ENCODE data around the gene ELN.

DNA sequence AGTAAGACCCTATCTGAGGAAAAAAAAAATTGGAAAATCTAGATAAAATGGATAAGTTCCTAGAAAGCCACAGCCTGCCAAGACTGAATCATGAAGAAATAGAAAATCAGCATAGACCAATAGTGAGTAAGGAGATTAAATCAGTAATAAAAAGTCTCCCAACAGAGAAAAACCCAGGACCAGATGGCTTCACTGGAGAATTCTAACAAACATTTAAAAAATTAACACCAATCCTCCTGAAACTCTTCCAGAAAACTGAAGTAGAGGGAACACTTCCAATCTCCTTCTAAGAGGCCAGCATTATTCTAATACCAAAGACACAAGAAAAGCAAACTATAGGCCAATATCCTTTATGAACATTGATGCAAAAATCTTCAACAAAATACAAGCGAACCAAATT, 46.8 kb downstream of the ELN start:
- TF ChIP-seq, protein P1, sequence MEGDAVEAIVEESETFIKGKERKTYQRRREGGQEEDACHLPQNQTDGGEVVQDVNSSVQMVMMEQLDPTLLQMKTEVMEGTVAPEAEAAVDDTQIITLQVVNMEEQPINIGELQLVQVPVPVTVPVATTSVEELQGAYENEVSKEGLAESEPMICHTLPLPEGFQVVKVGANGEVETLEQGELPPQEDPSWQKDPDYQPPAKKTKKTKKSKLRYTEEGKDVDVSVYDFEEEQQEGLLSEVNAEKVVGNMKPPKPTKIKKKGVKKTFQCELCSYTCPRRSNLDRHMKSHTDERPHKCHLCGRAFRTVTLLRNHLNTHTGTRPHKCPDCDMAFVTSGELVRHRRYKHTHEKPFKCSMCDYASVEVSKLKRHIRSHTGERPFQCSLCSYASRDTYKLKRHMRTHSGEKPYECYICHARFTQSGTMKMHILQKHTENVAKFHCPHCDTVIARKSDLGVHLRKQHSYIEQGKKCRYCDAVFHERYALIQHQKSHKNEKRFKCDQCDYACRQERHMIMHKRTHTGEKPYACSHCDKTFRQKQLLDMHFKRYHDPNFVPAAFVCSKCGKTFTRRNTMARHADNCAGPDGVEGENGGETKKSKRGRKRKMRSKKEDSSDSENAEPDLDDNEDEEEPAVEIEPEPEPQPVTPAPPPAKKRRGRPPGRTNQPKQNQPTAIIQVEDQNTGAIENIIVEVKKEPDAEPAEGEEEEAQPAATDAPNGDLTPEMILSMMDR (IDR thresholded peaks at IDR 0.05): no peak
- TF ChIP-seq POLR2AphosphoS5 (IDR thresholded peaks at IDR 0.05) (no peak), EP300 (IDR thresholded peaks at IDR 0.05) (no peak)

All from esophagus muscularis mucosa (tissue), 4 donors.